Keratinocyte (primary cell): ENCODE results near the gene TPT1.

Experiments
- EZH2 ChIP-seq: IDR thresholded peaks from one replicate; pipeline ENCODE4 v1.6.1; 2012; ENCODE audit warnings: inconsistent platforms, mild to moderate bottlenecking, low read length, moderate library complexity
- TF ChIP-seq, protein P1 (sequence below), 3 experiments: IDR thresholded peaks in 1 of 3; conservative IDR thresholded peaks in 1 of 3; optimal IDR thresholded peaks in 1 of 3; 2 replicates in 2 of 3; 3 replicates in 1 of 3; pipeline versions ENCODE3 to v1.5.1; 2011; ENCODE audit warnings: low read length in 3 of 3, mild to moderate bottlenecking in 3 of 3, moderate library complexity in 2 of 3, control low read depth in 1 of 3, inconsistent platforms in 1 of 3; ENCODE audit not compliant: insufficient read depth in 2 of 3; ENCODE audit errors: extremely low read depth in 1 of 3

DNA sequence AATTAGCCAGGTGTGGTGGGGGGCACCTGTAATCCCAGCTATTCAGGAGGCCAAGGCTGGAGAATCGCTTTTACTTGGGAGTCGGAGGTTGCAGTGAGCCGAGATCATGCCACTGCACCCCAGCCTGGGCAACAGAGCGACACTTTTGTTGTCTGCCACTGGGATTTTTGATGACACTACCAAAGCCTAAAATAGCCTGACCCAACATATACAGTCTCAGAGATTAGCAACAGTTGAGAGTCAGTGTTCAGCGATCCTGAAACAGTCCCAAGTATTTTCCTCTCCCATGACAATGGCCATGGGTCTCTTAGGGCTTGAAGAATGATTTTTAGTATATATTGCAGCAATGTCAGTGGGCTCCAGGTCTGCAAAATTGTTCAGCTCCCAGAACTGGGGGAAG is 44.3 kb upstream of the TPT1 start:
- TF ChIP-seq, protein P1, sequence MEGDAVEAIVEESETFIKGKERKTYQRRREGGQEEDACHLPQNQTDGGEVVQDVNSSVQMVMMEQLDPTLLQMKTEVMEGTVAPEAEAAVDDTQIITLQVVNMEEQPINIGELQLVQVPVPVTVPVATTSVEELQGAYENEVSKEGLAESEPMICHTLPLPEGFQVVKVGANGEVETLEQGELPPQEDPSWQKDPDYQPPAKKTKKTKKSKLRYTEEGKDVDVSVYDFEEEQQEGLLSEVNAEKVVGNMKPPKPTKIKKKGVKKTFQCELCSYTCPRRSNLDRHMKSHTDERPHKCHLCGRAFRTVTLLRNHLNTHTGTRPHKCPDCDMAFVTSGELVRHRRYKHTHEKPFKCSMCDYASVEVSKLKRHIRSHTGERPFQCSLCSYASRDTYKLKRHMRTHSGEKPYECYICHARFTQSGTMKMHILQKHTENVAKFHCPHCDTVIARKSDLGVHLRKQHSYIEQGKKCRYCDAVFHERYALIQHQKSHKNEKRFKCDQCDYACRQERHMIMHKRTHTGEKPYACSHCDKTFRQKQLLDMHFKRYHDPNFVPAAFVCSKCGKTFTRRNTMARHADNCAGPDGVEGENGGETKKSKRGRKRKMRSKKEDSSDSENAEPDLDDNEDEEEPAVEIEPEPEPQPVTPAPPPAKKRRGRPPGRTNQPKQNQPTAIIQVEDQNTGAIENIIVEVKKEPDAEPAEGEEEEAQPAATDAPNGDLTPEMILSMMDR (optimal IDR thresholded peaks at IDR 0.05 in 1 of 3, IDR thresholded peaks at IDR 0.05 in 1 of 3, conservative IDR thresholded peaks at IDR 0.05 in 1 of 3; ENCODE audit: extremely low read depth in 1 of 3, insufficient read depth in 2 of 3, low read length in 3 of 3) = no peak
- no peak for TF ChIP-seq EZH2
